HepG2 (cell line): ENCODE measurements around the gene IKZF4. TPM values are rescaled to one million over a fixed set of nuclear protein-coding genes. Genes with fewer than 3 reads are reported as not detected.

Source experiments
- ATAC-seq: fragments of 200-7000 bp; cut with Tn5 transposase; 3 replicates; pipeline ENCODE4 v1.9.1; 2020; ENCODE audit warnings: mild to moderate bottlenecking, moderate library complexity
- BruUV-seq: library from RNA; stranded (reverse); fragments of 400-500 nt; replicated peaks from 2 replicates; lab custom pipeline; 2021; lab: Mats Ljungman, UMichigan
- CTCF ChIA-PET: fragments of 300-600 bp; formaldehyde crosslinking; extraction: SDS; loops from one replicate; lab custom pipeline; 2021; ENCODE audit warnings: low total read pairs, inconsistent platforms, low intra/inter-chr PET ratio; lab: Yijun Ruan, JAX
- POLR2A ChIA-PET: fragments of 350-600 bp; sonication (Branson Sonifier 250); formaldehyde crosslinking; loops from one replicate; lab custom pipeline; 2020; ENCODE audit warnings: antibody characterized with exemption, inconsistent platforms; lab: Yijun Ruan, JAX
- DNase-seq: peaks from one replicate; pipeline ENCODE4 v3.0.0-alpha.2; 2015; ENCODE audit warnings: low spot score
- FAIRE-seq: peaks from 3 replicates; lab custom pipeline; 2011; peaks lifted over from hg19 to GRCh38; lab: Jason Lieb, UNC
- H2AFZ ChIP-seq: one replicate; pipeline ENCODE4 v1.6.1; 2011; ENCODE audit warnings: low read length, inconsistent platforms
- H3K27ac ChIP-seq: fragments of 300-600 bp; 3 replicates; pipeline ENCODE4 v1.8.0; 2011; ENCODE audit warnings: mixed run types, mild to moderate bottlenecking, mixed read lengths, low read length, inconsistent platforms; ENCODE audit not compliant: insufficient read depth; ENCODE audit errors: extremely low read length
- H3K27me3 ChIP-seq, 2 experiments: fragments of 200-600 bp in 1 of 2; 2 replicates in 1 of 2; 3 replicates in 1 of 2; pipeline versions ENCODE4 v1.6.0 to v1.8.0; 2011; ENCODE audit warnings: low read length in 2 of 2, mild to moderate bottlenecking in 2 of 2, moderate library complexity in 2 of 2, inconsistent platforms in 1 of 2; ENCODE audit not compliant: insufficient read depth in 2 of 2, control insufficient read depth in 1 of 2
- H3K36me3 ChIP-seq, 2 experiments: fragments of 200-600 bp in 1 of 2; replicated peaks in 1 of 2; 2 replicates in 1 of 2; 3 replicates in 1 of 2; pipeline versions ENCODE4 v1.5.1 to v1.8.0; 2011; ENCODE audit warnings: low read length in 2 of 2, inconsistent platforms in 1 of 2; ENCODE audit not compliant: insufficient read depth in 2 of 2, control insufficient read depth in 1 of 2
- H3K4me1 ChIP-seq: 2 replicates; pipeline ENCODE4 v1.5.1; 2012; ENCODE audit warnings: low read length, inconsistent platforms; ENCODE audit not compliant: insufficient read depth
- H3K4me2 ChIP-seq: 2 replicates; pipeline ENCODE4 v1.6.0; 2011; ENCODE audit warnings: low read depth, low read length, inconsistent platforms
- H3K4me3 ChIP-seq, 3 experiments: fragments of 200-600 bp in 1 of 3; sonication (generic), shearing (Covaris generic) in 1 of 3; replicated peaks in 1 of 3; 2 replicates each; pipeline ENCODE4 v1.5.1; 2011 to 2016; ENCODE audit warnings: low read length in 3 of 3, inconsistent platforms in 2 of 3, low read depth in 2 of 3, mild to moderate bottlenecking in 2 of 3, control low read depth in 1 of 3, mixed read lengths in 1 of 3; ENCODE audit not compliant: insufficient read depth in 1 of 3
- H3K79me2 ChIP-seq: one replicate; pipeline ENCODE4 v1.6.1; 2011; ENCODE audit warnings: low read length, inconsistent platforms; ENCODE audit not compliant: insufficient read depth
- H3K9ac ChIP-seq: 2 replicates; pipeline ENCODE4 v1.6.0; 2011; ENCODE audit warnings: mild to moderate bottlenecking, low read depth, low read length, inconsistent platforms; ENCODE audit not compliant: insufficient read depth
- H3K9me3 ChIP-seq: 2 replicates; pipeline ENCODE4 v1.5.1; 2012; ENCODE audit warnings: mild to moderate bottlenecking, low read length
- H4K20me1 ChIP-seq: 2 replicates; pipeline ENCODE4 v1.6.0; 2011; ENCODE audit warnings: inconsistent platforms, mild to moderate bottlenecking, low read length, moderate library complexity; ENCODE audit not compliant: insufficient read depth
- AGO2 ChIP-seq: fragments of 200-400 bp; formaldehyde crosslinking; optimal IDR thresholded peaks from 2 replicates; pipeline ENCODE3; 2017; ENCODE audit warnings: mild to moderate bottlenecking, low read depth, low read length, moderate library complexity
- MTA3 ChIP-seq: sonication (generic); formaldehyde crosslinking; IDR thresholded peaks from 2 replicates; pipeline ENCODE4 v1.4.0; 2020; ENCODE audit warnings: missing genetic modification reagents
- POLR2G ChIP-seq: fragments of 200-400 bp; formaldehyde crosslinking; IDR thresholded peaks from 2 replicates; pipeline ENCODE4 v1.6.1; 2018; ENCODE audit warnings: mild to moderate bottlenecking, low read depth, low read length, moderate library complexity
- RAD51 ChIP-seq: fragments of 450-650 bp; IDR thresholded peaks from 2 replicates; pipeline ENCODE4 v1.6.1; 2016; ENCODE audit warnings: borderline replicate concordance
- RBFOX2 ChIP-seq: fragments of 200-400 bp; formaldehyde crosslinking; IDR thresholded peaks from 2 replicates; pipeline ENCODE4 v1.6.1; 2017; ENCODE audit warnings: low read depth, mild to moderate bottlenecking, low read length
- SAP130 ChIP-seq: IDR thresholded peaks from 2 replicates; pipeline ENCODE4 v1.6.1; 2016; ENCODE audit warnings: low read depth
- SNAI1 ChIP-seq: sonication (generic); formaldehyde crosslinking; IDR thresholded peaks from 2 replicates; pipeline ENCODE4 v1.5.0; 2020; ENCODE audit warnings: mild to moderate bottlenecking, missing genetic modification reagents, borderline replicate concordance
- ZNF101 ChIP-seq: sonication (generic); formaldehyde crosslinking; IDR thresholded peaks from 2 replicates; pipeline ENCODE4 v1.4.0; 2020; ENCODE audit warnings: mild to moderate bottlenecking, low read depth, missing genetic modification reagents, borderline replicate concordance
- WGBS: methylation state at CpG from one replicate; pipeline ENCODE4 v1.1.6; 2017; ENCODE audit warnings: low lambda C conversion rate; 5-methylcytosine and 5-hydroxymethylcytosine counted together
- in situ Hi-C: cut with HindIII; loops from 2 replicates; pipeline ENCODE4 v1.10.0; 2017; ENCODE audit warnings: low pct_unique_long_range_greater_than_20kb; ENCODE audit not compliant: extremely low pct_ligation_motif_present
- intact Hi-C: fragments of 100-400 bp; cut with micrococcal nuclease; formaldehyde crosslinking; loops from one replicate; pipeline ENCODE4 v1.10.0; 2022; ENCODE audit not compliant: unreplicated experiment
- polyA plus RNA-seq, 8 experiments: library from polyadenylated mRNA; depleted of rRNA in 3 of 8; stranded (reverse) in 7 of 8; unstranded in 1 of 8; fragments of >200 nt; fragmentation: Illumina TruSeq in 4 of 8; extraction: Trizol in 4 of 8; gene quantifications; 2 replicates each; pipeline versions ENCODE4 v1.2.1 to v1.2.3, GENCODE V29; 2011 to 2016; ENCODE audit warnings: low read depth in 4 of 8, missing spikeins in 1 of 8, mixed read lengths in 1 of 8; ENCODE audit not compliant: insufficient read depth in 1 of 8
- total RNA-seq, 5 experiments: library from RNA; depleted of rRNA; stranded (reverse); fragments of >200 nt; fragmentation: Illumina TruSeq; extraction: Trizol; gene quantifications; 2 replicates each; pipeline ENCODE4 v1.2.3, GENCODE V29; 2016; ENCODE audit warnings: low read depth in 1 of 5
- TF ChIP-seq, protein P1 (sequence below): sonication (generic); formaldehyde crosslinking; IDR thresholded peaks from 2 replicates; pipeline ENCODE4 v1.5.1; 2020; ENCODE audit warnings: mild to moderate bottlenecking, missing genetic modification reagents, moderate library complexity
- TF ChIP-seq, protein P2 (sequence below): sonication (generic); formaldehyde crosslinking; IDR thresholded peaks from 2 replicates; pipeline ENCODE4 v1.5.1; 2020; ENCODE audit warnings: missing genetic modification reagents, mild to moderate bottlenecking, borderline replicate concordance

Gene IKZF4
- total and polyA plus RNA-seq, 2 of the 13 experiments (the other 11 are each of a cell fraction or from before 2014, with no cell fraction given), result 0.58 to 2.2 TPM

DNA sequence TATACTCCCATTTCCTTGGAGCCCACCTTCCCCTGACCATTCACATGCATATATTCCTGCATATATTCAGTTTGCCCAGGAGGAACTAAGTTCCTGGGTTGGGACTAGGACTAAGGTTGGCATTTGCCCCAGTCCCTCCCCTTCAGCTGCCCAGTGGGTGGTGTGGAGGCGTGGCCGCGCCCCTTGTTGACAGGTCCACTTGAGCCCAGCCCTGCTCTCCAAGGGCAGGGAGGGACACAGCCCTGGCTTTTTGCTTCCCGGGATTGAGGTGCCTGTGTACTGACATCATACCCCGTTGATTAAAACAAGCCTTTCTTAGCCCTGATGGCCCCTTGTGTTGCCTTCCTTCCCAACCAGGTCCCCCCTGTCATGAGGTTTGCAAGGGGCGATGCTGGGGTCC is 66.4 kb downstream of the IKZF4 start:
- WGBS, result 93% methylated on average over 6 of the region's 6 CpGs
- Histone ChIP-seq H3K4me2 (no peak overlapping the region), H3K4me3 (no peak overlapping the region), H3K9me3 (no peaks in the 10 kb centered on the region), H3K79me2 (peaks cover 25% of the 10 kb centered on the region), H3K4me1 (peaks cover 51% of the 10 kb centered on the region), H3K27ac (no peak overlapping the region), H3K36me3 (peaks cover 29 to 66% of the 10 kb centered on the region in 2 experiments), H2AFZ (no peak overlapping the region), H3K9ac (no peak overlapping the region), H4K20me1 (peaks cover 16% of the 10 kb centered on the region), H3K27me3 (no peaks in the 10 kb centered on the region)
- CTCF ChIA-PET, result no interaction called here
- FAIRE-seq, result no peak
- intact Hi-C loops, result no loop called here
- POLR2A ChIA-PET, result interaction anchor here (1.1 to 5.9 kb wide), 3 partner anchors 8 to 15 kb away, joined by 4 to 46 read pairs (median 5); partner anchors contain the start of gene PA2G4
- in situ Hi-C loops, result no loop called here
- no peak for ATAC-seq
- no TSS peak for BruUV-seq
- TF ChIP-seq ZNF101 (CRISPR knock-in tag) (no peak), POLR2G (0 out of 2 replicates have a peak, but pooled peaks have one; percentile 4), SNAI1 (CRISPR knock-in tag) (no peak), RBFOX2 (peak; percentile 52; the same call in 1 of the 2 replicates), RAD51 (no peak), MTA3 (CRISPR knock-in tag) (no peak), SAP130 (CRISPR knock-in tag) (0 out of 2 replicates have a peak, but pooled peaks have one; percentile 22), AGO2 (peak; percentile 64)
- TF ChIP-seq, protein P1, sequence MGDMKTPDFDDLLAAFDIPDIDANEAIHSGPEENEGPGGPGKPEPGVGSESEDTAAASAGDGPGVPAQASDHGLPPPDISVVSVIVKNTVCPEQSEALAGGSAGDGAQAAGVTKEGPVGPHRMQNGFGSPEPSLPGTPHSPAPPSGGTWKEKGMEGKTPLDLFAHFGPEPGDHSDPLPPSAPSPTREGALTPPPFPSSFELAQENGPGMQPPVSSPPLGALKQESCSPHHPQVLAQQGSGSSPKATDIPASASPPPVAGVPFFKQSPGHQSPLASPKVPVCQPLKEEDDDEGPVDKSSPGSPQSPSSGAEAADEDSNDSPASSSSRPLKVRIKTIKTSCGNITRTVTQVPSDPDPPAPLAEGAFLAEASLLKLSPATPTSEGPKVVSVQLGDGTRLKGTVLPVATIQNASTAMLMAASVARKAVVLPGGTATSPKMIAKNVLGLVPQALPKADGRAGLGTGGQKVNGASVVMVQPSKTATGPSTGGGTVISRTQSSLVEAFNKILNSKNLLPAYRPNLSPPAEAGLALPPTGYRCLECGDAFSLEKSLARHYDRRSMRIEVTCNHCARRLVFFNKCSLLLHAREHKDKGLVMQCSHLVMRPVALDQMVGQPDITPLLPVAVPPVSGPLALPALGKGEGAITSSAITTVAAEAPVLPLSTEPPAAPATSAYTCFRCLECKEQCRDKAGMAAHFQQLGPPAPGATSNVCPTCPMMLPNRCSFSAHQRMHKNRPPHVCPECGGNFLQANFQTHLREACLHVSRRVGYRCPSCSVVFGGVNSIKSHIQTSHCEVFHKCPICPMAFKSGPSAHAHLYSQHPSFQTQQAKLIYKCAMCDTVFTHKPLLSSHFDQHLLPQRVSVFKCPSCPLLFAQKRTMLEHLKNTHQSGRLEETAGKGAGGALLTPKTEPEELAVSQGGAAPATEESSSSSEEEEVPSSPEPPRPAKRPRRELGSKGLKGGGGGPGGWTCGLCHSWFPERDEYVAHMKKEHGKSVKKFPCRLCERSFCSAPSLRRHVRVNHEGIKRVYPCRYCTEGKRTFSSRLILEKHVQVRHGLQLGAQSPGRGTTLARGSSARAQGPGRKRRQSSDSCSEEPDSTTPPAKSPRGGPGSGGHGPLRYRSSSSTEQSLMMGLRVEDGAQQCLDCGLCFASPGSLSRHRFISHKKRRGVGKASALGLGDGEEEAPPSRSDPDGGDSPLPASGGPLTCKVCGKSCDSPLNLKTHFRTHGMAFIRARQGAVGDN (CRISPR knock-in tag), result peak; percentile 46
- TF ChIP-seq, protein P2, sequence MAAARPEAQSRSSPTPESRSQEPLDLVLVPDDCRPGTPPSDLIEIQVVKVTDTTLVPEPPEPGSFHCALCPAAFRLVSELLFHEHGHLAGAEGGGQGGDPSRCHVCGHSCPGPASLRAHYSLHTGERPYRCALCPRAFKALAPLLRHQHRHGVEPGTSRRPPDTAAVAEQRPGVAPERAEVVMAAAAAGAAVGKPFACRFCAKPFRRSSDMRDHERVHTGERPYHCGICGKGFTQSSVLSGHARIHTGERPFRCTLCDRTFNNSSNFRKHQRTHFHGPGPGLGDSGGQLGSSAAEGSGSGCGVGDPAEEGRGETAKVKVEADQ (CRISPR knock-in tag), result no peak
- DNase-seq, result no peak

Other genes with a start within 250 kb of the IKZF4 start
- 95.4 and 137 TPM in 2 replicates for gene SARNP, start 203.3 kb upstream of the IKZF4 start, total RNA-seq (2016; rRNA removed; fragmentation: Illumina TruSeq; extraction: Trizol)
- gene SARNP, start 203.3 kb upstream of the IKZF4 start, polyA plus RNA-seq (2011; rRNA removed), result 46.4 and 59.0 TPM in 2 replicates
- 14.8 and 28.6 TPM in 2 replicates for gene ORMDL2, start 203.0 kb upstream of the IKZF4 start, total RNA-seq (2016; rRNA removed; fragmentation: Illumina TruSeq; extraction: Trizol)
- 24.0 and 30.2 TPM in 2 replicates for gene ORMDL2, start 203.0 kb upstream of the IKZF4 start, polyA plus RNA-seq (2011; rRNA removed)
- 22.4 and 23.9 TPM in 2 replicates for gene DNAJC14, start 191.5 kb upstream of the IKZF4 start, total RNA-seq (2016; rRNA removed; fragmentation: Illumina TruSeq; extraction: Trizol)
- gene DNAJC14, start 191.5 kb upstream of the IKZF4 start, polyA plus RNA-seq (2011; rRNA removed), result 4.3 and 6.4 TPM in 2 replicates
- 0.07 TPM in 1 of 2 replicates, not detected in the other for gene MMP19, start 178.1 kb upstream of the IKZF4 start, total RNA-seq (2016; rRNA removed; fragmentation: Illumina TruSeq; extraction: Trizol)
- 0.08 and 0.16 TPM in 2 replicates for gene MMP19, start 178.1 kb upstream of the IKZF4 start, polyA plus RNA-seq (2011; rRNA removed)
- 51.8 and 57.9 TPM in 2 replicates for gene PYM1, start 93.1 kb upstream of the IKZF4 start, total RNA-seq (2016; rRNA removed; fragmentation: Illumina TruSeq; extraction: Trizol)
- 40.7 and 44.0 TPM in 2 replicates for gene PYM1, start 93.1 kb upstream of the IKZF4 start, polyA plus RNA-seq (2011; rRNA removed)
- gene DGKA, start 89.9 kb upstream of the IKZF4 start, total RNA-seq (2016; rRNA removed; fragmentation: Illumina TruSeq; extraction: Trizol), result 2.4 and 2.7 TPM in 2 replicates
- 5.4 and 7.6 TPM in 2 replicates for gene DGKA, start 89.9 kb upstream of the IKZF4 start, polyA plus RNA-seq (2011; rRNA removed)
- gene PMEL, start 55.0 kb upstream of the IKZF4 start, total RNA-seq (2016; rRNA removed; fragmentation: Illumina TruSeq; extraction: Trizol), result 0.35 and 0.49 TPM in 2 replicates
- 3.3 and 3.4 TPM in 2 replicates for gene PMEL, start 55.0 kb upstream of the IKZF4 start, polyA plus RNA-seq (2011; rRNA removed)
- gene CDK2, start 54.2 kb upstream of the IKZF4 start, total RNA-seq (2016; rRNA removed; fragmentation: Illumina TruSeq; extraction: Trizol), result 47.5 and 52.0 TPM in 2 replicates
- 42.0 and 52.6 TPM in 2 replicates for gene CDK2, start 54.2 kb upstream of the IKZF4 start, polyA plus RNA-seq (2011; rRNA removed)
- 26.0 and 33.1 TPM in 2 replicates for gene RAB5B, start 47.0 kb upstream of the IKZF4 start, total RNA-seq (2016; rRNA removed; fragmentation: Illumina TruSeq; extraction: Trizol)
- 68.3 and 70.4 TPM in 2 replicates for gene RAB5B, start 47.0 kb upstream of the IKZF4 start, polyA plus RNA-seq (2011; rRNA removed)
- gene SUOX, start 23.8 kb upstream of the IKZF4 start, total RNA-seq (2016; rRNA removed; fragmentation: Illumina TruSeq; extraction: Trizol), result 23.9 and 24.6 TPM in 2 replicates
- 25.9 and 28.9 TPM in 2 replicates for gene SUOX, start 23.8 kb upstream of the IKZF4 start, polyA plus RNA-seq (2011; rRNA removed)
- 421 and 486 TPM in 2 replicates for gene RPS26, start 20.9 kb downstream of the IKZF4 start, total RNA-seq (2016; rRNA removed; fragmentation: Illumina TruSeq; extraction: Trizol)
- gene RPS26, start 20.9 kb downstream of the IKZF4 start, polyA plus RNA-seq (2011; rRNA removed), result 137 and 150 TPM in 2 replicates
- gene ERBB3, start 59.1 kb downstream of the IKZF4 start, total RNA-seq (2016; rRNA removed; fragmentation: Illumina TruSeq; extraction: Trizol), result 55.2 and 93.6 TPM in 2 replicates
- 358 and 371 TPM in 2 replicates for gene ERBB3, start 59.1 kb downstream of the IKZF4 start, polyA plus RNA-seq (2011; rRNA removed)
- gene PA2G4, start 83.5 kb downstream of the IKZF4 start, total RNA-seq (2016; rRNA removed; fragmentation: Illumina TruSeq; extraction: Trizol), result 240 and 281 TPM in 2 replicates
- gene PA2G4, start 83.5 kb downstream of the IKZF4 start, polyA plus RNA-seq (2011; rRNA removed), result 115 and 147 TPM in 2 replicates
- 4,012 and 4,443 TPM in 2 replicates for gene RPL41, start 95.6 kb downstream of the IKZF4 start, total RNA-seq (2016; rRNA removed; fragmentation: Illumina TruSeq; extraction: Trizol)
- 6,595 and 7,670 TPM in 2 replicates for gene RPL41, start 95.6 kb downstream of the IKZF4 start, polyA plus RNA-seq (2011; rRNA removed)
- 1.9 and 2.3 TPM in 2 replicates for gene ZC3H10, start 97.2 kb downstream of the IKZF4 start, total RNA-seq (2016; rRNA removed; fragmentation: Illumina TruSeq; extraction: Trizol)
- gene ZC3H10, start 97.2 kb downstream of the IKZF4 start, polyA plus RNA-seq (2011; rRNA removed), result 0.70 and 0.98 TPM in 2 replicates
- 30.1 and 66.9 TPM in 2 replicates for gene ESYT1, start 107.2 kb downstream of the IKZF4 start, total RNA-seq (2016; rRNA removed; fragmentation: Illumina TruSeq; extraction: Trizol)
- 71.0 and 80.1 TPM in 2 replicates for gene ESYT1, start 107.2 kb downstream of the IKZF4 start, polyA plus RNA-seq (2011; rRNA removed)
- gene MYL6B, start 131.5 kb downstream of the IKZF4 start, total RNA-seq (2016; rRNA removed; fragmentation: Illumina TruSeq; extraction: Trizol), result 75.7 and 76.5 TPM in 2 replicates
- 81.4 and 88.7 TPM in 2 replicates for gene MYL6B, start 131.5 kb downstream of the IKZF4 start, polyA plus RNA-seq (2011; rRNA removed)
- 1,192 and 1,778 TPM in 2 replicates for gene MYL6, start 137.3 kb downstream of the IKZF4 start, total RNA-seq (2016; rRNA removed; fragmentation: Illumina TruSeq; extraction: Trizol)
- 983 and 1,127 TPM in 2 replicates for gene MYL6, start 137.3 kb downstream of the IKZF4 start, polyA plus RNA-seq (2011; rRNA removed)
- 13.1 and 21.3 TPM in 2 replicates for gene SMARCC2, start 168.4 kb downstream of the IKZF4 start, total RNA-seq (2016; rRNA removed; fragmentation: Illumina TruSeq; extraction: Trizol)
- 21.0 and 24.1 TPM in 2 replicates for gene SMARCC2, start 168.4 kb downstream of the IKZF4 start, polyA plus RNA-seq (2011; rRNA removed)
- 27.1 and 32.9 TPM in 2 replicates for gene RNF41, start 200.9 kb downstream of the IKZF4 start, total RNA-seq (2016; rRNA removed; fragmentation: Illumina TruSeq; extraction: Trizol)
- 39.4 and 46.7 TPM in 2 replicates for gene RNF41, start 200.9 kb downstream of the IKZF4 start, polyA plus RNA-seq (2011; rRNA removed)
- gene NABP2, start 203.3 kb downstream of the IKZF4 start, total RNA-seq (2016; rRNA removed; fragmentation: Illumina TruSeq; extraction: Trizol), result 31.2 and 33.2 TPM in 2 replicates
- 27.9 and 35.5 TPM in 2 replicates for gene NABP2, start 203.3 kb downstream of the IKZF4 start, polyA plus RNA-seq (2011; rRNA removed)
- 39.7 and 101 TPM in 2 replicates for gene SLC39A5, start 209.0 kb downstream of the IKZF4 start, total RNA-seq (2016; rRNA removed; fragmentation: Illumina TruSeq; extraction: Trizol)
- gene SLC39A5, start 209.0 kb downstream of the IKZF4 start, polyA plus RNA-seq (2011; rRNA removed), result 59.7 and 80.6 TPM in 2 replicates
- gene ANKRD52, start 237.3 kb downstream of the IKZF4 start, total RNA-seq (2016; rRNA removed; fragmentation: Illumina TruSeq; extraction: Trizol), result 7.8 and 22.0 TPM in 2 replicates
- 9.2 and 11.2 TPM in 2 replicates for gene ANKRD52, start 237.3 kb downstream of the IKZF4 start, polyA plus RNA-seq (2011; rRNA removed)
- gene COQ10A, start 245.9 kb downstream of the IKZF4 start, total RNA-seq (2016; rRNA removed; fragmentation: Illumina TruSeq; extraction: Trizol), result 18.6 and 21.0 TPM in 2 replicates
- gene COQ10A, start 245.9 kb downstream of the IKZF4 start, polyA plus RNA-seq (2011; rRNA removed), result 35.3 and 37.3 TPM in 2 replicates